Gastroesophageal sphincter (tissue), 3 donors: ENCODE results near the gene ITGA11.

Experiments
- EP300 ChIP-seq: sonication (generic); formaldehyde crosslinking; IDR thresholded peaks from one replicate; pipeline ENCODE4 v1.6.1; 2017; ENCODE audit warnings: antibody characterized with exemption, mild to moderate bottlenecking
- POLR2A ChIP-seq, 2 donors: fragments of 450-650 bp; IDR thresholded peaks; one replicate each; pipeline ENCODE4 v1.6.1; 2017; ENCODE audit warnings: antibody characterized with exemption in 2 of 2, mild to moderate bottlenecking in 2 of 2, moderate library complexity in 1 of 2
- POLR2AphosphoS5 ChIP-seq: sonication (generic); formaldehyde crosslinking; IDR thresholded peaks from one replicate; pipeline ENCODE4 v1.6.1; 2017; ENCODE audit warnings: antibody characterized with exemption
- TF ChIP-seq, protein P1 (sequence below), 4 experiments: fragments of 200-600 bp in 2 of 4; fragments of 450-650 bp in 2 of 4; sonication (generic) in 1 of 4; IDR thresholded peaks; one replicate each; pipeline ENCODE4 v1.5.1; 2017 to 2019; ENCODE audit warnings: antibody characterized with exemption in 4 of 4, mild to moderate bottlenecking in 2 of 4, moderate library complexity in 2 of 4

- TF ChIP-seq, protein P1, sequence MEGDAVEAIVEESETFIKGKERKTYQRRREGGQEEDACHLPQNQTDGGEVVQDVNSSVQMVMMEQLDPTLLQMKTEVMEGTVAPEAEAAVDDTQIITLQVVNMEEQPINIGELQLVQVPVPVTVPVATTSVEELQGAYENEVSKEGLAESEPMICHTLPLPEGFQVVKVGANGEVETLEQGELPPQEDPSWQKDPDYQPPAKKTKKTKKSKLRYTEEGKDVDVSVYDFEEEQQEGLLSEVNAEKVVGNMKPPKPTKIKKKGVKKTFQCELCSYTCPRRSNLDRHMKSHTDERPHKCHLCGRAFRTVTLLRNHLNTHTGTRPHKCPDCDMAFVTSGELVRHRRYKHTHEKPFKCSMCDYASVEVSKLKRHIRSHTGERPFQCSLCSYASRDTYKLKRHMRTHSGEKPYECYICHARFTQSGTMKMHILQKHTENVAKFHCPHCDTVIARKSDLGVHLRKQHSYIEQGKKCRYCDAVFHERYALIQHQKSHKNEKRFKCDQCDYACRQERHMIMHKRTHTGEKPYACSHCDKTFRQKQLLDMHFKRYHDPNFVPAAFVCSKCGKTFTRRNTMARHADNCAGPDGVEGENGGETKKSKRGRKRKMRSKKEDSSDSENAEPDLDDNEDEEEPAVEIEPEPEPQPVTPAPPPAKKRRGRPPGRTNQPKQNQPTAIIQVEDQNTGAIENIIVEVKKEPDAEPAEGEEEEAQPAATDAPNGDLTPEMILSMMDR (IDR thresholded peaks at IDR 0.05) = no peak
- TF ChIP-seq POLR2A (IDR thresholded peaks at IDR 0.05) (no peak), POLR2AphosphoS5 (no peak), EP300 (no peak)
These were observed 13.4 kb upstream of the ITGA11 start for GRCh38 chr15:68445351-68445750.
